HEK293 (cell line): ENCODE data around the gene ADIPOR2.

Experiments used
- CTCF ChIA-PET: fragments of 350-600 bp; formaldehyde crosslinking; extraction: SDS; loops from one replicate; lab custom pipeline; 2021; ENCODE audit warnings: antibody characterized with exemption; lab: Yijun Ruan, JAX
- POLR2A ChIA-PET: fragments of 300-600 bp; formaldehyde crosslinking; extraction: SDS; loops from one replicate; lab custom pipeline; 2020; ENCODE audit warnings: antibody characterized with exemption, inconsistent platforms; lab: Yijun Ruan, JAX
- H3K27ac ChIP-seq: fragments of 200-500 bp; sonication (Bioruptor generic); 2 replicates; pipeline ENCODE4 v1.5.1; 2014; ENCODE audit warnings: low read depth, low read length, control low read depth, inconsistent platforms; ENCODE audit errors: extremely low read depth
- H3K36me3 ChIP-seq, 2 experiments: fragments of 200-500 bp in 1 of 2; sonication (Bioruptor generic) in 1 of 2; 1 replicate in 1 of 2; 2 replicates in 1 of 2; pipeline ENCODE4 v1.5.1; 2014 to 2017; ENCODE audit warnings: inconsistent platforms in 2 of 2, low read length in 2 of 2; ENCODE audit not compliant: control insufficient read depth in 2 of 2, insufficient read depth in 1 of 2
- H3K4me1 ChIP-seq: fragments of 200-500 bp; sonication (Bioruptor generic); 2 replicates; pipeline ENCODE4 v1.5.1; 2014; ENCODE audit warnings: mild to moderate bottlenecking, low read length, inconsistent platforms; ENCODE audit not compliant: control insufficient read depth, insufficient read depth
- H3K4me3 ChIP-seq: 2 replicates; pipeline ENCODE4 v1.5.1; 2011; ENCODE audit warnings: low read depth, mild to moderate bottlenecking, control low read depth, low read length, moderate library complexity
- H3K9me3 ChIP-seq: fragments of 200-500 bp; sonication (Bioruptor generic); 2 replicates; pipeline ENCODE4 v1.5.1; 2014; ENCODE audit warnings: low read depth, low read length, inconsistent platforms; ENCODE audit not compliant: control insufficient read depth, insufficient read depth
- GLIS2 ChIP-seq: fragments of 450-650 bp; formaldehyde crosslinking; IDR thresholded peaks from 2 replicates; pipeline ENCODE4 v1.5.1; 2016; ENCODE audit warnings: missing biosample characterization, missing genetic modification characterization
- HOXA7 ChIP-seq: sonication (generic); formaldehyde crosslinking; IDR thresholded peaks from 2 replicates; pipeline ENCODE4 v1.8.1; 2022; ENCODE audit warnings: missing genetic modification reagents, borderline replicate concordance
- MYNN ChIP-seq: fragments of 450-650 bp; formaldehyde crosslinking; IDR thresholded peaks from 2 replicates; pipeline ENCODE4 v1.5.1; 2016; ENCODE audit warnings: missing biosample characterization, missing genetic modification characterization, borderline replicate concordance
- PRDM1 ChIP-seq: fragments of 450-650 bp; formaldehyde crosslinking; IDR thresholded peaks from 2 replicates; pipeline ENCODE4; 2016; ENCODE audit warnings: missing biosample characterization, missing genetic modification characterization
- PRDM4 ChIP-seq: fragments of 450-650 bp; formaldehyde crosslinking; IDR thresholded peaks from 2 replicates; pipeline ENCODE4 v1.5.1; 2017; ENCODE audit warnings: missing biosample characterization, missing genetic modification characterization
- PRDM6 ChIP-seq: fragments of 450-650 bp; formaldehyde crosslinking; IDR thresholded peaks from 2 replicates; pipeline ENCODE4 v1.5.1; 2017; ENCODE audit warnings: missing biosample characterization, missing genetic modification characterization
- SCRT2 ChIP-seq: fragments of 450-650 bp; formaldehyde crosslinking; IDR thresholded peaks from 2 replicates; pipeline ENCODE4 v1.5.1; 2016; ENCODE audit warnings: missing biosample characterization, missing genetic modification characterization
- WT1 ChIP-seq: fragments of 450-650 bp; formaldehyde crosslinking; IDR thresholded peaks from 2 replicates; pipeline ENCODE4 v1.5.1; 2016; ENCODE audit warnings: missing biosample characterization, missing genetic modification characterization
- ZBTB7A ChIP-seq: fragments of 450-650 bp; formaldehyde crosslinking; IDR thresholded peaks from 2 replicates; pipeline ENCODE4 v1.5.1; 2016; ENCODE audit warnings: low read depth, missing biosample characterization, missing genetic modification characterization
- ZNF140 ChIP-seq: fragments of 450-650 bp; formaldehyde crosslinking; IDR thresholded peaks from 2 replicates; pipeline ENCODE4 v1.5.1; 2016; ENCODE audit warnings: missing biosample characterization, missing genetic modification characterization
- ZNF157 ChIP-seq: fragments of 450-650 bp; formaldehyde crosslinking; IDR thresholded peaks from 2 replicates; pipeline ENCODE4 v1.5.1; 2016; ENCODE audit warnings: missing biosample characterization, missing genetic modification characterization
- ZNF324 ChIP-seq: fragments of 450-650 bp; formaldehyde crosslinking; IDR thresholded peaks from 2 replicates; pipeline ENCODE4 v1.5.1; 2016; ENCODE audit warnings: missing biosample characterization, missing genetic modification characterization
- ZNF362 ChIP-seq: fragments of 450-650 bp; formaldehyde crosslinking; IDR thresholded peaks from 2 replicates; pipeline ENCODE4 v1.5.1; 2016; ENCODE audit warnings: missing biosample characterization, missing genetic modification characterization
- ZNF473 ChIP-seq: fragments of 450-650 bp; formaldehyde crosslinking; IDR thresholded peaks from 2 replicates; pipeline ENCODE4 v1.5.1; 2017; ENCODE audit warnings: missing biosample characterization, missing genetic modification characterization
- ZNF549 ChIP-seq: fragments of 450-650 bp; IDR thresholded peaks from 2 replicates; pipeline ENCODE4 v1.5.1; 2018; ENCODE audit warnings: missing biosample characterization, missing genetic modification characterization, mild to moderate bottlenecking, inconsistent platforms, moderate library complexity
- ZNF555 ChIP-seq: fragments of 450-650 bp; formaldehyde crosslinking; conservative IDR thresholded peaks from 2 replicates; pipeline ENCODE4 v1.5.1; 2017; ENCODE audit warnings: missing biosample characterization, mild to moderate bottlenecking, missing genetic modification characterization, inconsistent platforms
- ZNF580 ChIP-seq: fragments of 450-650 bp; formaldehyde crosslinking; IDR thresholded peaks from 2 replicates; pipeline ENCODE4 v1.5.1; 2016; ENCODE audit warnings: missing biosample characterization, missing genetic modification characterization
- ZNF629 ChIP-seq: fragments of 450-650 bp; formaldehyde crosslinking; IDR thresholded peaks from 2 replicates; pipeline ENCODE4 v1.5.1; 2017; ENCODE audit warnings: missing biosample characterization, missing genetic modification characterization
- ZNF670 ChIP-seq: fragments of 450-650 bp; formaldehyde crosslinking; IDR thresholded peaks from 2 replicates; pipeline ENCODE4 v1.5.1; 2016; ENCODE audit warnings: missing biosample characterization, missing genetic modification characterization, low read depth
- ZNF768 ChIP-seq: fragments of 450-650 bp; formaldehyde crosslinking; IDR thresholded peaks from 2 replicates; pipeline ENCODE4 v1.5.1; 2018; ENCODE audit warnings: missing biosample characterization, mild to moderate bottlenecking, missing genetic modification characterization
- ZNF830 ChIP-seq: fragments of 450-650 bp; IDR thresholded peaks from 2 replicates; pipeline ENCODE4 v1.5.0; 2018; ENCODE audit warnings: missing biosample characterization, missing genetic modification characterization, low read depth, mild to moderate bottlenecking, moderate library complexity

ADIPOR2 gene

GRCh38 chr12:1703771-1704722 is 13.2 kb downstream of the ADIPOR2 start (continued):
- no peak for TF ChIP-seq ZNF830
- peak; percentile 81 for TF ChIP-seq PRDM1
- TF ChIP-seq ZNF580: no peak
- no peak for TF ChIP-seq MYNN (tag by site-specific recombination)
- peak; percentile 82; the same call in 1 of the 2 replicates for TF ChIP-seq ZNF362
- no peak for TF ChIP-seq PRDM4 (tag by site-specific recombination)

- Histone ChIP-seq H3K9me3 (no peaks in the 10 kb centered on the region), H3K36me3 (no peaks in the 10 kb centered on the region), H3K4me3 (no peak overlapping the region), H3K27ac (no peak overlapping the region), H3K4me1 (peaks cover 15% of the 10 kb centered on the region)
- ChIA-PET CTCF (interaction anchor here (1.7 kb wide), 1 partner anchor 8 kb away, joined by 7 read pairs; no protein-coding TSS in a partner anchor), POLR2A (no interaction called here)
- TF ChIP-seq ZNF768 (tag by site-specific recombination) (no peak), ZBTB7A (tag by site-specific recombination) (no peak), ZNF324 (tag by site-specific recombination) (no peak), HOXA7 (no peak), ZNF580 (peak; percentile 34; the same call in 1 of the 2 replicates), GLIS2 (tag by site-specific recombination) (no peak), ZNF140 (tag by site-specific recombination) (no peak), SCRT2 (tag by site-specific recombination) (0 out of 2 replicates have a peak, but pooled peaks have one; percentile 20), ZNF629 (no peak), ZNF549 (tag by site-specific recombination) (no peak), ZNF157 (no peak), ZNF555 (tag by site-specific recombination) (no peak), ZNF473 (tag by site-specific recombination) (no peak), PRDM6 (tag by site-specific recombination) (peak; percentile 61; the same call in 1 of the 2 replicates), ZNF670 (tag by site-specific recombination) (no peak), WT1 (tag by site-specific recombination) (peak; percentile 95)
Measured at GRCh38 chr12:1705774-1706631, 15.1 kb downstream of the ADIPOR2 start.
